Glomerular endothelial cell (primary cell): Measurements from ENCODE around the gene ZNF521. TPM values are rescaled to one million over a fixed set of nuclear protein-coding genes. Genes with fewer than 3 reads are reported as not detected.

Experiments
- DNase-seq: peaks from one replicate; pipeline ENCODE4 v3.0.0-alpha.2; 2011; ENCODE audit warnings: low read depth, low spot score; ENCODE audit errors: extremely low read depth
- total RNA-seq: library from RNA; depleted of rRNA; stranded (reverse); fragments of >200 nt; gene quantifications from 2 replicates; pipeline ENCODE4 v1.2.3, GENCODE V29; 2015

ZNF521 gene
- total RNA-seq, 1 donor from 2014 or later, result 114 TPM

DNA sequence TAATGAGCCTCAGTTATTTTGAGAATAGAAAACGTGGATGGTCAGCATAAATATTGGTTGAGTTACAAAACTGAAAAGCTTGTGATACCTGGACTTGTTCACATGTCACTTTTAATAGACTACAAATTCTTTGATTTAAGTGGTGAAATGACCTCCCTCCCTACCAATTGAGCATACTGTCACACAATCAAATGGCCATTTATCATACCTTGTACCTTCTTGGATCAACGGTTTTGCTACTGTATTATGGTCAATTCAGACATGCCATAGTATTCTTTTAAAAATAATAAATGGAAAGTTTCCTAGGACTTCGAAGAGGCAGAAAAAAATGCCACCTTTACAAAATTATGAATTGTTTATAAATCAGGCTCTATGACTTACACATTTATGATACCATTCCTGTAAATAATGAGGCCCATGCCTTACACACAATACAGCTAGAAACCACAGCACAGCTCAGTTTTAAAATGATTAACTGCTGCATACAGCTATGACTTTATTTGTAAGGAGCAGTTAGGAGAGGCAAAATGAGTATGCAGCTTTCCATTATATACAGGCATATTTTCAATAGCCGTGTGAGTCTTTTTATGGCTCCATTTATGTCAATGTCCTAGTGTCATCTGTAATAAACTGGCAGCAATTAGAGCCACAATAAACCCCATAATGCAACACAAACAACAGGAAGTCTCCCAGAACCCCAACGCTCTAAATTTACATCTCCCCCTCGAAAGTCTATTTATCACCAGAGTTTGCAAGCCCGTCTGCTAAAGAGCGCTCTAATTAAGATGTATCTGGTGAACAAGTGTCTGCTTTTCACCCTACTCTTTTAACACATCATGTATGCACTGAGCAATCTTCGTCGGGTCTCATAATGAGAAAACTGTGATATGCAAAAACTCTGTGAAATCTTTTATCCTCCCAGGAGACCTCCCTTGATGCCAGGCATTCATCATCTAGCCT, 176.1 kb downstream of the ZNF521 start:
- DNase-seq, result no peak

DNA sequence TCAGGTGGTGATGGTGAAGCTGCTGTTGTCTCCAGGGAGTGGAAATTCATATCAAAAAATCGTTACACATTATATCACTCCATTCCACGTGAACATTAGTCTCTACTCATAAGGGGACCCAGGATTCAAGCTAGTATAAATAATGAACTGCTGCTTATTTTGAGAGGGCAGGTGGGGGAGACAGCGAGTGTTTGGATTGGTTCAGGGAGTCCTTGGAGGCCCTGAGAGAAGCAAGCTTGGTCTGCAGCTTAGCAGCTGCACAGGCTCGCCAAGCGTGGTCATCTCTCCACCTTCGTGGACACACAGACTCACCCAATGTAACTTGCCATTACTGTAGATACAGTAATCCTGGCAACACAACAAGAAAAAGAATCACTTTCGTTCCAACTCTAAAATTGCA, 177.6 kb downstream of the ZNF521 start:
- DNase-seq, result no peak

DNA sequence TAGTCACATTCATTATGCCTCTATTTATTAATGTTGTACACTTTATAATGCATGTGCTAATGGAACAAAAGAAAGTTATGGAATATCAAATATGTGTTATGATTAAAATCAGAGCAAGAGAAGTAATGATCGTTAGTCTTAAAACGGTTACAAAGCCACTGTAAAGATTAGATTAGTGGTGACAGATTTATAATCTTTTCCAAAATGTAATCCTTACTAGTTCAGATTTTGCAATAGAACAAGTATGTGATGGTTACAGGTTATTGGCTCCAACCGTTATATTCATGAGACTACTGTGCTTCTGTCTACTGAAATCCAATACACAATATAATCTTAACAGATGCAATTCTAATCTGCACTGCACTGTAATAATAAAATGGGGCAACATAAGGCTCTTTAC, 180.6 kb downstream of the ZNF521 start:
- DNase-seq, result no peak

DNA sequence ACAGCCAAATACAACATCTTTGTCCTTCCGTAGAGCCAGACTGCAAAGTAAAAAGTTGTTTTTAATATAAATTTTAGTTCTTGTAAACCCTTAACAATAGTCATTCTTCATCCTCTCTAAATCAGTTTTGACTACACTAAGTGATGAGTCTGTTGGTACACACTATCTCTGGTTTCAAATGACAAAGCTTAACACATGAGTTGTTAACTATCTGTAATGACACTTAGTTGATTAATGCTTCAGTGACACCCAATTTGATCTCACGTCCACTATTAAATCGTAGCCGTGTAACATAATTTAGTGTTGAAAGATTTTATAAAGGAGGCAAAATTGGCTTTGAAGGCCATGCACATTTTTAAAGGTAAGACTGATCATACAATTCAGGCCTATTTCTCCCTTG, 181.6 kb downstream of the ZNF521 start:
- no peak for DNase-seq

DNA sequence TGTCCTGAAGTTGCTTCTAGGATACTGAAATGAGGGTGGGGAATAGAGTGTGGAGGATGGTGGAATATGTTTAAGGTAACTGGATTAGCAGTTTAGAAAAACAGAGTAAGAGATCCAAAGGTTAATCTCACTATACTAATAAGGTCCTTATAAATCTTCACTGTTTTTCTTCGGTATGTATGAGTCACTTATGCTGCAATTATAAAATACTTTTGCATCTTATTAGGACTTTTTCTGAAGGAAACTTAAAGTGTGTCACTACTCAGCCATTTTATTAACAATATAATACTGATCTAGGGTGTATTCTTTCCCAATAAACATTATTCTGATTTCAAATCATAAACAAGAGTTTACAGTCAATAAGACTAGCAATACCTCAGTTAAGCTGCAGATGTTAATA, 182.3 kb downstream of the ZNF521 start:
- no peak for DNase-seq

DNA sequence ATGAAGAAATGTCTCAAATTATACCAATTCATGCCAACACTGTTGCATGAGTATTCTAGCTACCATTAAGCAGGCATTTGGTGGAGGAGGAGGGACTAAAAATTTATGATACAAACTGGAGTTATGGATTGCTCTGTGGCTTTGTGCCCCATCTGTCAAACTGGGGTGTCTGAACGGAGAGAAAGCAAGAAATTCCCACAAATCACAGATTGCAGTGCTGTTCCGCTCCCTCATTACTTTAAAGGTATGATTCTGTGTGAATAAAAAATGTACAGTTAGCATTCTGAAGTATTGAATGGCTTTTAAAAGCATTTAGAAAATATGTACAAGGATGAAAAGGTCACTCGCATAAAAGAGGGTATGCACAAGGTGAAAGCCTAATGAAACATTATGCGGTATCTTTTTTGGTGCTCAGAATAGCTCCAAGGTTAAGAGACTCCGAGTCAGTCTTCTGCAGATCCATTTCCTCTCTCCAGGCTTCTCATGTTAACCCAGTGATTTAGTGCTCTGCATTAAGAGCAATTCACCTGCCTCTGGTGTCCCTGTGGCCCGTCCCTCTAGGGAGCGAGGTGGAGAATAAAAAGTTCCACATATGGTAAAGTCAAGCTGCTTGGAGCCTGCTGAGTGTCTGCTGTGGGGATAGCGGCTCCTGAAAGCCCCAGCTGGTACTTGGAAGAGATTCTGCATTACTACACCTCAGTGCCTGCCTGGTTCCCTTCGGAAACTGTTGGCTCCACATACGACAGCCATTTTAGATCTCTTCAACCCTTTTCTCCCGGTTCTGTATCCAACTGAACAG, 184.2 kb downstream of the ZNF521 start:
- no peak for DNase-seq

DNA sequence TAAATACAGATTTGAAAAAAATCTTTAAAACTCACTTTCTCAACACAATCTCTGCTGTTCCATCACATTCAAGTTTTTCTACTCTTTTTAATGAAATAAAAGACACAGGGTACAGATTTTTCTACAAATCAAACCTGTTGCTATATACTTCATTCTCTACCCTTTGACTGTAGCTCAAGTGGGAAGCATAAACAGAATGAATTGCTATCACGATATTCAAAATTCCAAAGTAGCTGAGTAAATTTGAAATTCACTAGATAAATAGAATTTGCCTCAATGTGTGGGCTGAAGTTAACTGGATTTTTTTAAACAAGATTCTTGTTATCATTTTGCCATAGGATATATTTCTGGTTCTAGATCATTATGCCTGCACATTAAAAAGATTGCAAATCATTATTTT, 185.9 kb downstream of the ZNF521 start:
- no peak for DNase-seq

DNA sequence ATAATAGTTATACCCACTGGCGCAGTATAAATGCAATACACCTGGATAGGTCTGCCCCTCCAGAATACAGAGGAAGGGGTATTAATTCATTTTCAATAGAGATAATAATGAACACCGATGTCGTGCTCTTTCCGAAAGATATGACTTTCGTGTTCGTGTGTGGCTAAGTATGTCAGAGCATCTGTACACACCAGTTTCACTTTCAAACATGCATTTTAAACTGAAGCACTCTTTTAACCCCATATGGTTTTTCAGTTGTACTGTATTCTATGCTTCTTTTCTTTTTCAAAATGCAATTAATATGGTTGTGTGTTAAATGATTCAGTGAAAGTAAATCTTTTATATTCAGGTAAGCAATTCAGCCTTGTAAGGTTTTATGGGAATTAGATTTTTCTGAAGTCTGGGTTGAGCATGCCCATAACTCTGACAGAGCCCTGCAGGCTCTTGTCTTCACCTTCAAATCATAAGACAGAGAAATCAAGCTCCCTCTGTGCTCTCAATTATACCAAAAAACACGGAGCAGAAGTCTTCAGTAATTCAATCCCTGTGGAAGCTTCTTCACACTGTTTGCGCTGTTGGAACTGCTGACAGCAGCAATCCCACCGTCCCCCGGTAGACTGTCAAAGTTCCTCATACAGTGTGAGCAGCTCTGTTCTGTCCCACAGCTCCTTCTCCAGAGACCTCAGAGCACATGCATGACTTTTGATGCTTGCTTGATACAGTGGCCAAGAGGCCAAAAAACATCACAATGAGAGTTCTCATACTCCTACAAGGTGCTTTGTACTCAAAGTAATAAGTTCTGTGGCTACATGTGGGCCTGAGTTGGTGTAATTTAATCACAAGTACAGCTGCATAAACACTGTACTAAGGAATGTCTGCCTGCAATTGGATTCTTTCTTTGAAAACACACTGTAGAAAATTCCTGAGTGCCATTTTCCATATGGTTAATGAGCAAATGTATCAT, 186.8 kb downstream of the ZNF521 start:
- DNase-seq, result no peak

DNA sequence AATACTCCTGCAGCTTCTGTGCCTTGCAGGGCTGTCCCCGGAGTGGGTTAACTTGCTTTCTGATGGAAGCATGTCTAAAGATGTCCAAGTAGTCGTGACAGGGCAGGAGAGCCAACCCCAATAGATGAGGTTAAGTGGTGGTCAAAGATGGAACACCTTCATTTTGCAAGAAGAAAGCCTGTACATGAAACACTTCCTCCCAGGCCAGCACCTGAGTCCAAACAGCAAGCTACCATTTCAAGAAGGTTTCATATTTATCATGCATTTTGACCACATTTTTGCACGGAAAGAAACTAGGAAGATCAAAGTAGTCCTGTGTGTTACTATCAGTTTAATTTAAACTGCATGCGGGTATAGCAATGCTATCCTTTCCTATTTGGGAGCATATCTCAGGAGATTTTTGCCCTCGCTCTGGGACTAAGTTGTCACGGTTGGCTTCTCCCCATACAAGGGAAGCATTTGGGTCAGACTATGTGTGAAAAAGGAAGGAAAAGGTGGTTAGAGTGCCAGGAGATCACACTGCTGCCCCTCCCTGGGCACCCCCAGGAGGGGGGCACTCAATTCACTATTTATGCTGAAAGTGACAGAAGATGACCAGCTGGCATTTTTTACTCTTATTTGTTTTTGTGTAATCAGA, 187.6 kb downstream of the ZNF521 start:
- DNase-seq, result no peak

DNA sequence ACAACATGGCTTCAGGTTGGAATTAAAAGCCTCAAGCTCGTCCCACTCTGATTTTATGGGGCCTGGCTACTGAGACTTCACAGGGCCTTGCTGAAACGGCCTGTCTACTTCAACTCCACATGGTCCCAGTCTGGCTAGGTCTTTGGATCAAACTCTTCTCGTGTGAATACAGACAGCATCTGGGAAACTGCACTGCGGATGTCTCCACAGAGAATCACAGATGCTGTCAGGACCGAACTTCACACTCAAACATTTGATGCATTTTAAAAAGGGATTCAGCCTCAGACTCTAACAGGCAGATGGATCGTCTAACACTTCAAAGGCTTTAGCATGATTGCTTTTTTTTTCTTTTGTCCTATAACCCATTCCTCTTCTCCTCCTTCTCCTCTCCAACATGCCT, 198.5 kb downstream of the ZNF521 start:
- DNase-seq, result no peak

DNA sequence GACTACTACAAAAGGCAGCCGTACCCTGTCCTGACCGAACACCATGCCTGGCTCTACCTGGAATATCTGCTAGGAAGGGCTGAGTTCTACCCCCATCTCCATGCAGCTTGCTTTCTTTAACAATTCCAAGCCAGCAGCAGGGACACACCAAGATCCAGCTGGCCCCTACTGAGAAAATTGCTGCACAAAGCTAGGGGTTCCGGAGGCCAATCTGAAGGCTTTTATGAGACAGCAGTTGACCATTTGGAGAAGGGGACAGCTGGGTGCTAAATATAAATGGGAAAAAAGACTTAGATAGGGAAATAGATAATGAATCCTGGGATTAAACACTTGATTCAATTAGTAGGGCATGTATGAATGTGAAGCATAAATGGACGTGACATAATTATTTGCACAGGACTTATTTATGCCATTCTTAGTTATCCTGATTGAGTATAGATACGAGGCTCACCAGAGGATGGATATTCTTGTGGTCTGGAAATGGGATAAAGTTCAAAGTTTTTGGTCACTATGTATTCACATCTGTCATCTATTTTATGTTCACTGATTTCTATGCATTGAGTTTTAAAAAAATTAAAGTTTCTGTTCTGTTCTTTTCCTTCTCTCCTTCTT, 204.0 kb downstream of the ZNF521 start:
- DNase-seq, result no peak

DNA sequence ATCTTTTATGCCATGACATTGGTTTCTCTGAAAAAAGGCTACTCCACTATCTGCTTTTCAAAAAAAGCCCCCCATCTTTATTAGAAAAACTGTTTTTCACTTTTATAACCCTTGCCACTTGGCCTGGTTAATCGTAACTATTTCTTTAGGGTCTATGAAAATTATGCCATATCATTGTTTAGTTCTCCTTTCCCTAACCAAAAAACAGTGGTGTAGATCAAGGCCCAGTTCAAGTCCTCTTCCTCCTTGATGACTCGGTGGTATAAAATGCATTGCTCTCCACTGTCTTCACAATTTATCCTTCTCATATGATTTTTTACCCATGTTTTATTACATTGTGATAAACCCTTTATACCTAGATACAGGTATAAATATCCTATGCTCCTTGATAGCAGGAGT, 205.5 kb downstream of the ZNF521 start:
- no peak for DNase-seq

DNA sequence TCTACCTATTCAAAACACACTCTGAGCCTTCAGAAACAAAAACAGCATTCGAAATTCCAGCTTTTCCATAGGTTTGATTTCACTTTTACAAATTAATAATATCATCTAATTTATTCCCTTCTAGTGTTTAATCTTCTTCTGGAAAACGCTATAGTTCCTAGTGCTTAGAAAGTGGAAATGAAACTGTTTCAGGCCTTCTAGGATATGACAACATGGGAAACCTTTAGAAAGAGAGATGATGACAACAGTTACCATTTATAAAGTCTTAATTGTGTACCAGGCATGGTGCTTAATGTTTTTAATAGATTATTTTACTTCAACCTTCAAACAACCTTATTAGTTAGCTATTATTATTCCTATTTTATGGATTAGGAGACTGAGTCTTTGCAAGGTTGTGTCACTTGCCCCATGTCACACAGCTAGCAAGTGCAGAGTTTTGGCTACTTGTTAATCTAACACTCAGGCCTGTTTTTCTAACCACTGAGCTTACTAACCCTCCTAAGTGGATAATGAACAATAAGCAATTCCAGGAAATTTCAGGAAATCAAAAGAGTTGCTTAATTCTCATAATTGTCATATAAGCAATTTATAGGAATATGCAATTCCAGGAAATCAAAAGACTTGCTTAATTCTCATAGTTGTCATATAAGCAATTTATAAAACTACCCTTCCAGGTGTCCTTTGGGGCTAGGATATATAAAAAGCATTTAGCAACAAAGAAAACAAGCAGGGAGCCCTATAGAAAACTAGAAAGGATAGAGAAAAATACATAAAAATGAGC, 206.0 kb downstream of the ZNF521 start:
- DNase-seq, result no peak

DNA sequence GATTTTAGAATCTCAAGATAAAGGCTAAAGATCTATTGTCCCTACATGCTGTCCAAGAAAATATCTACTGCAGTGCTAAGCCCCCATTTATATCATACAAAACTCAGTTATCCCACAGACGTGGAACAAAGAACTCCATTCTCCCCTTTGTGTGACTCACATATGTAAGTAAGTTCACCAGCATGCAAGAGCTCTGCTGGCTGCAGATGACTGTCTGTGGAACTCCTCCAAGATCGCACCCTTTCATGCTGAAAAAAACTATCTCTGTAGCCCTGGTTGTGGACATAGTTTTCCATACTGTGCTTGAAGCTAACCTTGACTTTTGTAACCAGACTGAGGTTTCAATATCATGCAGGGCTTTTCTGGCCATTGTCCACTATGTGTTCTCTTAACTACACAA, 207.1 kb downstream of the ZNF521 start:
- DNase-seq, result no peak

DNA sequence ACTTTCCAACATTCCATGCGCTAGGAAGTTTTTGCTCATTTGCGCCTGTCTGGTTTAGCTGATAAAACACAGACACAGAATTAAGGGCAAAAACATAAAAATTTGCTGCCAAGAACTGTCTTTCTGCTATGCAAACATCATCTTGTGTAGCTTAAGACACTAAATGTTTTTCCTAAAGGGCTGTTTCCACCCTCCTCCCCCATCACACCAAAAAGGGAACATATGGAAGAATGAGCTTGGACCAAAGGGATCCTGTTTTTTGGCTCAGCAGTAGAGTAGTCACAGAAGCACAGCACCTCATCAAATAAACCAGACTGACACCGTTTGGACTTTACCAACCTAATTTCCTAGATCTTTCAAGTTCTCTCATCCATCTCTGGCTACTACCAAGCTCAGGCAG, 210.1 kb downstream of the ZNF521 start:
- no peak for DNase-seq

DNA sequence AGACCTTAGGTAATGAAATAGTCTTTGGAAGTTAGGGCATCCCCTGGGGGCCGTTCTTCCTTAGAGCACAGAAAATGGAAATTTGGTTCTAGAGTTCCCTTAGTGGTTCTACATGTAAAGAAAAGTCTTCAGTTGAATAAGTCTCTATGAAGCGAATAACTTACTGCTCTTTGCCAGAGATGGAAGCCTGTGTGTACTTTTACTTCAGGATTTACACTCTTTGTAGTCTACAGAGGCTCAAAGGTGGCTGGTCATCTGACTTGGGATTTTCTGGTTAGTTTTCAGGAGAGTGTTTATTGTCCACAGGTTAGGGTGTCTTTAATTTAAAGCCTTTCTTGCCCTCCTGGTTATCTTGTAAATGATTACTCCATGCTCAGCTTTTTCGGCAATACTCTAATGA, 210.6 kb downstream of the ZNF521 start:
- no peak for DNase-seq

DNA sequence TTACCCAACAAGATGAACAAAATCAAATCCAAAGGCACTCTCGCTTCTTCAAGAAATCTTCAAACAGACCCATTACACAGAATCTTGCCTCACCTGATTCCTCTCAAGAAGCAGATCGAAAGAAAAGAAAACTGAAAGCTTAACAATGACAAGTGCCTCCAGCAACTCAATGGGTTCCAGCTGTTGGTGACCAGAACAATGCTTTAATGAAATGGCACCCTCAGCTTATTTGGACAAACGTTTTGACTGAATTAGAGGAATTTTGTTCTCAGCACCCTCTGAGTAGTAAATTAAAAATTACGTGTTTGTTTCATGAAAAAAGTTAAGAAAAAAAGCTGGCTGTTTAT, 211.0 kb downstream of the ZNF521 start:
- no peak for DNase-seq

DNA sequence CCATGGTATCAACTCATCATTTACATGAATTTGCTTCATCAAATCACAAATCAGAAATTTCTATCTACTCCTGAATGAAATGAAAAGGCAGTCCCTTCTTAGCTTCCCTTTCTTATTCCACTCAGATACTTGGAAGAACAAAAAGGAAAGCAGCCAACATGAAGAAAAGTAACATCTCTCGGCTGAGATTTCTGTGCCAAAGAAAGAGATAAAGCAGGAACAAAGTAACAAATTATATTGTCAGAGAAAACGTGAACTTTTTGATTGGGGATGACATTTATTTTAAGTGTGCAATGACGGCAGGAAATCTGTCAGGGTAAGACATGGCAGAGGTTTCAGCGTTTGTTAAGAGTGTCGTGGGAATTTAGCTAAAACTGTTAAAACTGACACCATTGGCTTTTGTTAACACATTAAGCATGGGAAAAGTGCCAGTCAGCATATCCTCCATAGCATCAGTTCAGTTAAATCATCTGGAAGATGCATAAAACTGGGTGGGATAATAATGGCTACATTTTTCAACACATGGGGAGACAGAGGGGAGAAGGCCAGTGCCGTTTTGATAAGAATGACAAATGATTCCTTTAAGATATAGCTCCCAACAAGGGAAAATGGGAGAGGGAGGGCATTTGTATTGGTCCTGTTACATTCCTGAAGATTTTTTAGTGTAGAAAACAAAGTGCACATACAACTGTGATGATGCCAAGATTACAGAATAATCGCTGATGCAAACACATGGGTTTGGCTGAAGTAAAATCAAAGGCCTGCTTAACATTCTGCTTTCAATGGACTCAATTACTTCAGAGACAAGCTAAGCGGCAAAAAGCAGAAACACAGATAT, 211.6 kb downstream of the ZNF521 start:
- DNase-seq, result no peak

DNA sequence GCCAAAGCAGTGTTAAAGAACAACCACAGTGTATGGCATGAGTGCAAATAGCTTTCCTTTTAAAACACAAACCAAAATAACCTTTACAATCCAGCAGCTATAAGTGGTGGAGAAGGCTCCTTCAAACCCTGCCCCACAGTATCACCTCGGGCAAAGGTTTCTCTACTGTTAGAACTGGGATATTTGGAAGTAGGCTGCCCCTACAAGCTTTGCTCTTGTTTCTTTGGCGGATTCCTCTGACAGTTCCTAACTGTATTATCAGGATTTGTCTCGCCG, 214.8 kb downstream of the ZNF521 start:
- no peak for DNase-seq
